Measurements from ENCODE around the gene NAB2.
"Not testable (repeated sequence)": the region's sequence is repeated elsewhere in the genome, so short reads cannot be mapped to it uniquely, and the experiment has no call there.

NAB2 gene, protein sequence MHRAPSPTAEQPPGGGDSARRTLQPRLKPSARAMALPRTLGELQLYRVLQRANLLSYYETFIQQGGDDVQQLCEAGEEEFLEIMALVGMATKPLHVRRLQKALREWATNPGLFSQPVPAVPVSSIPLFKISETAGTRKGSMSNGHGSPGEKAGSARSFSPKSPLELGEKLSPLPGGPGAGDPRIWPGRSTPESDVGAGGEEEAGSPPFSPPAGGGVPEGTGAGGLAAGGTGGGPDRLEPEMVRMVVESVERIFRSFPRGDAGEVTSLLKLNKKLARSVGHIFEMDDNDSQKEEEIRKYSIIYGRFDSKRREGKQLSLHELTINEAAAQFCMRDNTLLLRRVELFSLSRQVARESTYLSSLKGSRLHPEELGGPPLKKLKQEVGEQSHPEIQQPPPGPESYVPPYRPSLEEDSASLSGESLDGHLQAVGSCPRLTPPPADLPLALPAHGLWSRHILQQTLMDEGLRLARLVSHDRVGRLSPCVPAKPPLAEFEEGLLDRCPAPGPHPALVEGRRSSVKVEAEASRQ

DNA sequence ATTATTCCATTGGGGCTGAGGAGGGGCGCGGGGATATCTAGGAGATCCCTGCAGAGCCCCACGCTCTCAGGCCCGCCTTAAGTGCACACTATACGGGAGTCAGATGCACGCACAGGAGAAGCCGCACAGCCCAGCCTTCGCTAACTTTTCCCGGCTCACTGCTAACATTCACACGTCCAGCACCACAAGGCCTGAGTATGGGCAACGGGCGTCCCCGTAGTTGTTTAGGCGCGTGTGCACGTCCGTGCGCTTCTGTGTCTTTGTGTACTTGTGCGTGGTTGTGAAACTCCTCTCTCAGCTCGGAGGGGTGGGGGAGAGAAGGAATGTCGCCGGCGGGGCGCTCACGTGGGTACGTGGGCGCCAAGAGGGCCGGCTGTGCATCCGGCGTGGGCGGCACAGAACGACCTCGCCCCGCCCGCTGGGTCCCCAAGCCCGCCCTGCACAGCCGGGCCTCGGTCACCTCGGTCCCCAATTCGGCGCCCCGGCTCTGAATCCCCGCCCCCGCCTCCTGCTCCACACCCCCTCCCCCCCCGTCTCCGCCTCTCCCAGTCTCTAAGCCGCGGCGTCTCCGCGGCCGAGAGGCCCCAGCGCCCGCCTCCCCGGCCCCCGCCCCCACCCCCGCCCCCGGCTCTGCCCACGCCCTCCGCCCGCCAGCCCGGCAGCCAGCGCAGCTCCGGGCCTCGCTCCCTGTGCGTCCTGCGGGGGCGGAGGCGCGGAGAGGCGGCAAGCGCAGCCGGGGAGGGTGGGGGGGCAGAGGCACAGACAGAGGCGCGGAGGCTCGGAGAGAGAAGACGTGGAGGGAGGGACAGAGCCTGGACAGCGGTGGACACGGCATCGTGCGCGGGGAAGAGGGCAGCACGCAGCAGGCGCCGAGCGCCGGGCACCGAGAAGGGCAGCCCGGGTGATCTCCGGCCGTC, at the start of gene NAB2:
NAB2 (plus strand) TSS at position 761 of the 917 bp plus-strand sequence. CDS start 158 bp downstream, outside the sequence.
- FAIRE-seq: no peak

DNA sequence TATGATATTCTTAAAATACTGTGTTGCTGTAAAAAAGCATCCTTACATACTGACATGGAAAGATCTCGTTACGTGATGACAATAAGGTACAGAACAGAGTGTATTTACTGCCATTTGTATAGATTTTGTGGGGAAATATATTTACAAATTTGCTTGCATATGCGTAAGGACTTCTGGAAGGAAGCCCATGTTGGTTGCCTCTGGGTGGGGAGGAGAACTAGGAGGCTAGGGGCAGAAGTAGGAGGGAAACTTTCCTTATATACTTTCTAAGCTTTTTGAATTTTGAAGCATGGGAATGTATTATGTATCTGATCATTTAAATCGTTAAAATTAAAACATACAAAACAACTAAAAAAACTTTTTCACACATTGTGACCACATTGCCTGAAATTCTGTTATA, 48.7 kb upstream of the NAB2 start:
- no peak for FAIRE-seq

- no peak for FAIRE-seq
These were observed 48.2 kb upstream of the NAB2 start for GRCh38 chr12:57040750-57041149.

DNA sequence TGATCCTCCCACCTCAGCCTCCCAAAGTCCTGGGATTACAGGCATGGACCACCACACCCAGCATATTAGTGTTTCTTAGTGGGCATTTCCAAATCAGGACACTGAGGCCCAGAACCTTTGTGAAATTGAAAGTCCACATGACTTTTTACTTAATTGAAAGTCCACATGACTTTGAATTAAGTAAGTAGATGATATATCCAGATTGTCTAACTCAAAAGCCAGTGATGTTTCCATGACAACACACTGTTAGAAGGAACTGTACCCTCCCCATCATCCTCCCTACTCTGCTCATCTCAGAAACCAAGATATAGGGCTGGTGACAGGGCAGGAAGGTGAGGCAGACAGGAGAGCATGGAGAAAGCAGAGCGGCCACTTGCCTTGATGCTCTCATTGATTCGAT, 46.2 kb upstream of the NAB2 start:
- FAIRE-seq: no peak

- no peak for FAIRE-seq
These were observed 44.4 kb upstream of the NAB2 start for GRCh38 chr12:57044468-57044867.

- FAIRE-seq: no peak
These were observed 44.0 kb upstream of the NAB2 start for GRCh38 chr12:57044889-57045288.

GRCh38 chr12:57046086-57046791, 42.7 kb upstream of the NAB2 start:
- no peak for FAIRE-seq

DNA sequence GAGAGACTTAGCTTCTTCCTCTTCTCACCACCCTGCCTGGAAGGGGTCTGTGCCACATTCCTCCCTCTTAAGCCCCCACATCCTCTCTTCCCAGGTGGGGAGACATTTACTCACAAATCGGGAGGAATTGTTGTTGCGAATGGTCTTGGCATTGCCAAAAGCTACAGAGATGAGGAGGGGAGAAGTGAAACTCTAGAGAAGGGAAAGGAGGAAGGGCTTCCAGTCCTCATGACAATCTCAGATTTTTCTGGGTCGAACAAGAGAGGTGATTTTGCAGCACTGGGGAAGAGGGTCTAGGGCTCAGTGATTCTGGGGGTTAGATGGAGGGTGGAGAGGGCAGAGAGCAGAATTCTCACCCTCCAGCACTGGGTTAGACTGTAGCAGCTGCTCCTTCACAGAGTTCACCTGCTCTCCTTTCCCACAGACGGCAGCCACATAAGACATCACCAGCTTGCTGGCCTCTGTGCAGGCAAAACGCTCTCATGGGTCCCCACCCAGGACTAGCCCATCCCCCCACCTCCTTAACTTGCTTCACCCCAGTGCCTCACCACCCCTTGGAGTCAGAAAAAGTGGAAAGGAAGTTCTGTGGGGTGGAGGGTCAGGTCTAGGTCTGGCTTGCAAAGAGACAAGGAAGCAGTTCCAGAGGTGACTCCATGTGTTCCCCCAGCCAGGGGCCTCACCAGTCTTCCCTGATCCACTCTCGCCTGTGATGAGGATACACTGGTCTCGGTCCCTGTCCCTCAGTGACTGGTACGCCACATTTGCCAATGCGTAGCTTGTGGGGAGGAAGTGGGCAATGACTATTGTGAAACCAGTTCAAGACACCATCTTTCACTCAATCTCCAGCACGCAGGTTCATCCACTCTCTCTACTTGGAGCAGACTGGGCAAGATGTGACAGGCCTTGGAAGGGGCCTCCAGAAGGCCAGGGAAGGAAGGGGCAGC, 41.7 kb upstream of the NAB2 start:
- FAIRE-seq: no peak

DNA sequence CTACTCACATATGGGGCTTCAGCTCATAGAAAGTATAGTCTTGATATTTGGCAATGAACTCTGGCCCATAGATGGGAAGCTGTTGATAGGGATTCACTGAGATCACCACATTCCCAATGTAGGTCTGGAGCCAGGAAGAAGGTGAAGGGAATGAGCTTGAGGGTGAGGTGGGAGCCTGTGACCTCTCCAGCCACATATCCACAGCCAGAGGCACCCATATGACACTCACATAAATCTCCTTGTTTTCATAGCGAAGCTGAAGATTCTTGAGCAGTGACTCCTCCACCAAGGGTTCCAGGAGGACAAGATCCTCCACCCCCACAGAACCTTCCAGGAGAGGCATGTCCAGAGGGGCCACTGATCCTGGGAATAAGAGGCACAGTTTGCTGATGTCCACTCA, 40.9 kb upstream of the NAB2 start:
- FAIRE-seq: no peak

DNA sequence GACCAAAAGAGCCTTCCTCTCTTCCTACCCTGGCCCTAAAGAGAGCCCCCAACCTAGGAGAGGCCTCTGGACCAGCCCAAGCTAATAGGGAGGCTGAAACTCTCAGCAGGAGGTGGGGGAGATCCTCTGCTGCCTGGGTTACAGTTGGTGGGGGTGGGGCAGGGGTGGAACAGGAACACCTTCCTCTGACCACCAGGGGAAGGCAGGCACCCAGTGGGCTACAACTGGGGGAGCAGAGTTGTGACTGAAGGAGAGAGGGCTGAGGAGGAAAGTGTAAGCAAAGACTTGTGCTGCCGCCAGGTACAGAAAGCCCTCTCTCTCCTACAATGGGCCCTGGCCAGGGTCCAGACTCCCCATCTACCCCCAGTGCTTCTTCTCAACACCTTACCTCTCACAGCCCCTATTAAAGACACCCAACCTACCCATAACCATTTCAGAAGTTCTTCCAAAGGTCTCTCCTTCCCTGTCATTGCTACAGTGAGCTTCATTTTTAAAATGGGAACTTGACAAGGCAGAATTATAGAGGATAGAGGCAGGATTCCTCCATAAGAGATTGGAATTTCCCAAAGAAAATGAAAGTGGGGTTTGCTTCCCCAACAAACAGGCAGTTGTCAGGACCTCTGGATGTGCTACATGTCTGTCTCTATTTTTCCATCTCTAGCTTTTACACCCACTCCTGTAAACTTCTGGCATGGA, 40.3 kb upstream of the NAB2 start:
- FAIRE-seq: no peak

DNA sequence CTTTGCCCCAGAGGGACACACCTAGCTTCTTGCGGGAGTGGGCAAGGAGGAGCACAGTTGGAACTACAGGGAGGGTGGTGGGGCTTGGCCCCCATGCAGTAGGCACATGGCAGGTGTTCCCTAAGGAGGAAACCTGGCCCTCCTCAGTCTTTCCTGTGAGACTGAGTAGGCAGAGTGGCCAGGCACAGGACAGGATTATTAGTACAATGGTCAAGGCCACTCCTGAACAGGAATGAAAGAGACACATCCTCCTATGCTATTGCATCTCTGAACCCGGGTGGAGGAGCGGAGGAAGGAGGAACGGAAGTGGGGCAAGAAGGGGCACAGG, 39.8 kb upstream of the NAB2 start:
- FAIRE-seq: no peak

DNA sequence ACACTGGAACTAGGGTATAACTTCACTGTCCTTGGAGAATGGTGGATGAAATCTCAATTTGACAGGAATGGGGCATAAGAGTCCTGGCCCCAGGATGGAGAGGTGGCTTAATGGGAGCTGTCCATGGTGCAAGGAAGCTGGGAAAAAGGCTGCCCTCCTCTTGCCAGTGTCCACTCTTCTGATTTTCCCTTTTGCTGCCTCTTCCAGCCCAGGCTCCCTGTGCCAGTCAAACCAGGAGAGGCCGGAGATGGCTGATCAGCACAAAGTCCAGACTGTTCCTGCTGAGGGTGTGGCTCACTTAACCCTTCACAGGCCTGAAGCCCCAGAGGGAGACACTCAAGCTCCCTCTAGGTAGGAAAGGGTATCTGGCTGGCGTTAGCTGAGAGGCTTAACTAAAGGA, 39.0 kb upstream of the NAB2 start, which contains the start of gene MYO1A:
MYO1A (minus strand) TSS at position 240 of the 400 bp plus-strand sequence. CDS start 1,806 bp downstream, outside the sequence.
- no peak for FAIRE-seq

DNA sequence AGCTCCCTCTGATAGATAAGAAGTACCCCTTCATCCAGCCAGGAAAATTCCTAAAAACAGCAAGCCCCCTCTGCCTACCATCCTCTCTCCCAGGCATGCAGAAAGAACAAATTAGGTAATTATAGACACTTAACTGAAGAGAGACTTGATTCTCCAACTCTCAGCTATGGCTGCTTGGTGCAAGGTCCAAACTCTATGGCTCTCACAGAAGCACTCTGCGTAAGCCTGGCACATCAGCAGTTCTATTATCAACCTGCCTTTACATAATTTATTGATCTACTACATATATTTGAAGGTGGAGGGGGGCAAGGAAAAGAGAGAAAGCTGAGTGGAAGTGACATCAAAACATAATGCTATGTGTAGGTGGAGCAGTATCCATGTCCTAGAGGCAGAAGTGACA, 37.9 kb upstream of the NAB2 start:
- no peak for FAIRE-seq

GRCh38 chr12:57053146-57053545, 35.8 kb upstream of the NAB2 start:
- not testable (repeated sequence) for FAIRE-seq

DNA sequence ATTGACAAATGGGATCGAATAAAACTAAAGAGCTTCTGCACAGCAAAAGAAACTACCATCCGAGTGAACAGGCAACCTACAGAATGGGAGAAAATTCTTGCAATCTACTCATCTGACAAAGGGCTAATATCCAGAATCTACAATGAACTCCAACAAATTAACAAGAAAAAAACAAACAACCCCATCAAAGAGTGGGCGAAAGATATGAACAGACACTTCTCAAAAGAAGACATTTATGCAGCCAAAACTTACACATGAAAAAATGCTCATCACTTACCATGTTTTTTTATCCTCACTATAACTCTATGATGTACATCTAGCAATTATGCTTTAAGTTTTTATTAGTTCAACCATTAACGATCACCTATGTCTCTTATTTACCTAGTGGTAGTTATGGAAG, 35.0 kb upstream of the NAB2 start:
- FAIRE-seq: not testable (repeated sequence)

- no peak for FAIRE-seq
These were observed 33.1 kb upstream of the NAB2 start for GRCh38 chr12:57055824-57056223.

- FAIRE-seq: no peak
These were observed 31.7 kb upstream of the NAB2 start for GRCh38 chr12:57057067-57057751.

GRCh38 chr12:57058454-57058853, 30.5 kb upstream of the NAB2 start:
- no peak for FAIRE-seq

DNA sequence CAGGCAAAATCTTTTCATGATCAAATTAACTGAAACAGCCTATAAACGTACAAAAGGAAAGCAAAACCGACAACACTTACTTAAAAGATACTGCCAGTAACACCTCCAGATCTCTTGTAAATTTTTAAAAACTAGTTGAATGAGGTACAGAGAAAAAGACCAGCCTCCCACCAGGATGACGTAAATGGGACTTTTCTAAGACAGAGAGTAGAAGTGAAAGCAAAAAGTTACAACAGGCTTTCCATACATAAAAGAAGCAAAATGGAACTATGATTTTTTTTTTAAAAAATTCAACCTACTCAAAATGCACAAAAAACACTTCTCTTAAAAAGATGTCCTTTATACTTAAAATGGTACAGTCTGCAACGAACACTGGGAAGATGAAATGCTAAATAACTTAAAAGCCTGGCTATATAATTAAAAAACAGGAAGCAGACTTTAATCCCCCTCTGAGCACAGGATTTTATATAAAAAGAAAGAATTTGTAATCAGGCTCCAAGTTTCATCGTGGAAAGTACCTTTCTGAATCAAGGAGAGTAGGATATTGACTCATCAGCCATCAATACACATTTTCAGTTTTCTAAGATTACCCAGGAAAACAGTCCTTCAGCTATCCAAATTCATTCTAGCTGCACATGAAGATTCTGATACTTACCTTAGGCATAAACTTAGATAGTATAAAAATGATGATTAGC, 24.8 kb upstream of the NAB2 start:
- FAIRE-seq: no peak

- FAIRE-seq: no peak
These were observed 22.7 kb upstream of the NAB2 start for GRCh38 chr12:57066245-57066644.
